HepG2 (cell line): ENCODE data around the gene DDX24. TPM values are rescaled to one million over a fixed set of nuclear protein-coding genes. Genes with fewer than 3 reads are reported as not detected.

Source experiments
- ATAC-seq: fragments of 200-7000 bp; cut with Tn5 transposase; 3 replicates; pipeline ENCODE4 v1.9.1; 2020; ENCODE audit warnings: mild to moderate bottlenecking, moderate library complexity
- BruUV-seq: library from RNA; stranded (reverse); fragments of 400-500 nt; replicated peaks from 2 replicates; lab custom pipeline; 2021; lab: Mats Ljungman, UMichigan
- CTCF ChIA-PET: fragments of 300-600 bp; formaldehyde crosslinking; extraction: SDS; loops from one replicate; lab custom pipeline; 2021; ENCODE audit warnings: low total read pairs, inconsistent platforms, low intra/inter-chr PET ratio; lab: Yijun Ruan, JAX
- POLR2A ChIA-PET: fragments of 350-600 bp; sonication (Branson Sonifier 250); formaldehyde crosslinking; loops from one replicate; lab custom pipeline; 2020; ENCODE audit warnings: antibody characterized with exemption, inconsistent platforms; lab: Yijun Ruan, JAX
- DNase-seq: peaks from one replicate; pipeline ENCODE4 v3.0.0-alpha.2; 2015; ENCODE audit warnings: low spot score
- FAIRE-seq: peaks from 3 replicates; lab custom pipeline; 2011; peaks lifted over from hg19 to GRCh38; lab: Jason Lieb, UNC
- H2AFZ ChIP-seq: one replicate; pipeline ENCODE4 v1.6.1; 2011; ENCODE audit warnings: low read length, inconsistent platforms
- H3K27ac ChIP-seq: fragments of 300-600 bp; 3 replicates; pipeline ENCODE4 v1.8.0; 2011; ENCODE audit warnings: mixed run types, mild to moderate bottlenecking, mixed read lengths, low read length, inconsistent platforms; ENCODE audit not compliant: insufficient read depth; ENCODE audit errors: extremely low read length
- H3K27me3 ChIP-seq, 2 experiments: fragments of 200-600 bp in 1 of 2; 2 replicates in 1 of 2; 3 replicates in 1 of 2; pipeline versions ENCODE4 v1.6.0 to v1.8.0; 2011; ENCODE audit warnings: low read length in 2 of 2, mild to moderate bottlenecking in 2 of 2, moderate library complexity in 2 of 2, inconsistent platforms in 1 of 2; ENCODE audit not compliant: insufficient read depth in 2 of 2, control insufficient read depth in 1 of 2
- H3K36me3 ChIP-seq, 2 experiments: fragments of 200-600 bp in 1 of 2; replicated peaks in 1 of 2; 2 replicates in 1 of 2; 3 replicates in 1 of 2; pipeline versions ENCODE4 v1.5.1 to v1.8.0; 2011; ENCODE audit warnings: low read length in 2 of 2, inconsistent platforms in 1 of 2; ENCODE audit not compliant: insufficient read depth in 2 of 2, control insufficient read depth in 1 of 2
- H3K4me1 ChIP-seq: 2 replicates; pipeline ENCODE4 v1.5.1; 2012; ENCODE audit warnings: low read length, inconsistent platforms; ENCODE audit not compliant: insufficient read depth
- H3K4me2 ChIP-seq: 2 replicates; pipeline ENCODE4 v1.6.0; 2011; ENCODE audit warnings: low read depth, low read length, inconsistent platforms
- H3K4me3 ChIP-seq, 3 experiments: fragments of 200-600 bp in 1 of 3; sonication (generic), shearing (Covaris generic) in 1 of 3; replicated peaks in 1 of 3; 2 replicates each; pipeline ENCODE4 v1.5.1; 2011 to 2016; ENCODE audit warnings: low read length in 3 of 3, inconsistent platforms in 2 of 3, low read depth in 2 of 3, mild to moderate bottlenecking in 2 of 3, control low read depth in 1 of 3, mixed read lengths in 1 of 3; ENCODE audit not compliant: insufficient read depth in 1 of 3
- H3K79me2 ChIP-seq: one replicate; pipeline ENCODE4 v1.6.1; 2011; ENCODE audit warnings: low read length, inconsistent platforms; ENCODE audit not compliant: insufficient read depth
- H3K9ac ChIP-seq: 2 replicates; pipeline ENCODE4 v1.6.0; 2011; ENCODE audit warnings: mild to moderate bottlenecking, low read depth, low read length, inconsistent platforms; ENCODE audit not compliant: insufficient read depth
- H3K9me3 ChIP-seq: 2 replicates; pipeline ENCODE4 v1.5.1; 2012; ENCODE audit warnings: mild to moderate bottlenecking, low read length
- H4K20me1 ChIP-seq: 2 replicates; pipeline ENCODE4 v1.6.0; 2011; ENCODE audit warnings: inconsistent platforms, mild to moderate bottlenecking, low read length, moderate library complexity; ENCODE audit not compliant: insufficient read depth
- AHR ChIP-seq: IDR thresholded peaks from 2 replicates; pipeline ENCODE4 v1.6.1; 2018; ENCODE audit warnings: missing genetic modification reagents, missing compliant biosample characterization
- ESRRA ChIP-seq: sonication (generic); formaldehyde crosslinking; IDR thresholded peaks from 2 replicates; pipeline ENCODE4 v1.5.1; 2020; ENCODE audit warnings: mild to moderate bottlenecking, low read depth, missing genetic modification reagents
- FOXA3 ChIP-seq: IDR thresholded peaks from 2 replicates; pipeline ENCODE4 v1.6.1; 2016; ENCODE audit warnings: missing genetic modification reagents, missing compliant biosample characterization
- HNRNPK ChIP-seq: fragments of 200-400 bp; formaldehyde crosslinking; IDR thresholded peaks from 2 replicates; pipeline ENCODE4 v1.6.1; 2018; ENCODE audit warnings: low read length, low read depth, moderate library complexity, mild to moderate bottlenecking; ENCODE audit not compliant: poor library complexity, severe bottlenecking
- KAT7 ChIP-seq: IDR thresholded peaks from 2 replicates; pipeline ENCODE4 v1.6.1; 2018; ENCODE audit warnings: borderline replicate concordance, missing compliant biosample characterization
- KLF11 ChIP-seq: IDR thresholded peaks from 2 replicates; pipeline ENCODE4 v1.6.1; 2016; ENCODE audit warnings: missing compliant biosample characterization
- SNAPC2 ChIP-seq: sonication (generic); formaldehyde crosslinking; IDR thresholded peaks from 2 replicates; pipeline ENCODE4 v1.8.1; 2022; ENCODE audit warnings: mild to moderate bottlenecking, missing genetic modification reagents
- SP4 ChIP-seq: sonication (generic); formaldehyde crosslinking; IDR thresholded peaks from 2 replicates; pipeline ENCODE4 v1.8.1; 2023; ENCODE audit warnings: mild to moderate bottlenecking, missing genetic modification reagents
- TRAFD1 ChIP-seq: sonication (generic); formaldehyde crosslinking; IDR thresholded peaks from 2 replicates; pipeline ENCODE4 v1.5.1; 2020; ENCODE audit warnings: missing genetic modification reagents, mild to moderate bottlenecking, borderline replicate concordance
- ZBTB7A ChIP-seq: sonication (generic); formaldehyde crosslinking; IDR thresholded peaks from 2 replicates; pipeline ENCODE4 v1.8.0; 2022; ENCODE audit warnings: mild to moderate bottlenecking, missing genetic modification reagents
- ZNF263 ChIP-seq: sonication (generic); formaldehyde crosslinking; IDR thresholded peaks from 2 replicates; pipeline ENCODE4 v1.4.0; 2020; ENCODE audit warnings: missing genetic modification reagents
- ZNF510 ChIP-seq: sonication (generic); formaldehyde crosslinking; IDR thresholded peaks from 2 replicates; pipeline ENCODE4 v1.4.0; 2020; ENCODE audit warnings: low read depth, mild to moderate bottlenecking, missing genetic modification reagents
- ZNF552 ChIP-seq: sonication (generic); formaldehyde crosslinking; IDR thresholded peaks from 2 replicates; pipeline ENCODE4 v1.9.0; 2022; ENCODE audit warnings: missing genetic modification reagents, mild to moderate bottlenecking, borderline replicate concordance
- ZNF605 ChIP-seq: sonication (generic); formaldehyde crosslinking; IDR thresholded peaks from 2 replicates; pipeline ENCODE4 v1.8.0; 2022; ENCODE audit warnings: mild to moderate bottlenecking, missing genetic modification reagents
- ZNF607 ChIP-seq: sonication (generic); formaldehyde crosslinking; IDR thresholded peaks from 2 replicates; pipeline ENCODE4 v1.5.1; 2020; ENCODE audit warnings: missing genetic modification reagents, mild to moderate bottlenecking, borderline replicate concordance
- ZNF724P ChIP-seq: sonication (generic); formaldehyde crosslinking; IDR thresholded peaks from 2 replicates; pipeline ENCODE4 v1.8.0; 2022; ENCODE audit warnings: missing genetic modification reagents, borderline replicate concordance
- ZZZ3 ChIP-seq: sonication (generic); formaldehyde crosslinking; IDR thresholded peaks from 2 replicates; pipeline ENCODE4 v1.4.0; 2020; ENCODE audit warnings: missing genetic modification reagents, mild to moderate bottlenecking, borderline replicate concordance
- WGBS: methylation state at CpG from one replicate; pipeline ENCODE4 v1.1.6; 2017; ENCODE audit warnings: low lambda C conversion rate; 5-methylcytosine and 5-hydroxymethylcytosine counted together
- in situ Hi-C: cut with HindIII; loops from 2 replicates; pipeline ENCODE4 v1.10.0; 2017; ENCODE audit warnings: low pct_unique_long_range_greater_than_20kb; ENCODE audit not compliant: extremely low pct_ligation_motif_present
- intact Hi-C: fragments of 100-400 bp; cut with micrococcal nuclease; formaldehyde crosslinking; loops from one replicate; pipeline ENCODE4 v1.10.0; 2022; ENCODE audit not compliant: unreplicated experiment
- polyA plus RNA-seq, 8 experiments: library from polyadenylated mRNA; depleted of rRNA in 3 of 8; stranded (reverse) in 7 of 8; unstranded in 1 of 8; fragments of >200 nt; fragmentation: Illumina TruSeq in 4 of 8; extraction: Trizol in 4 of 8; gene quantifications; 2 replicates each; pipeline versions ENCODE4 v1.2.1 to v1.2.3, GENCODE V29; 2011 to 2016; ENCODE audit warnings: low read depth in 4 of 8, missing spikeins in 1 of 8, mixed read lengths in 1 of 8; ENCODE audit not compliant: insufficient read depth in 1 of 8
- total RNA-seq, 5 experiments: library from RNA; depleted of rRNA; stranded (reverse); fragments of >200 nt; fragmentation: Illumina TruSeq; extraction: Trizol; gene quantifications; 2 replicates each; pipeline ENCODE4 v1.2.3, GENCODE V29; 2016; ENCODE audit warnings: low read depth in 1 of 5
- TF ChIP-seq, protein P1 (sequence below): sonication (generic); formaldehyde crosslinking; IDR thresholded peaks from 2 replicates; pipeline ENCODE4 v1.8.0; 2022; ENCODE audit warnings: mild to moderate bottlenecking, missing genetic modification reagents, borderline replicate concordance
- TF ChIP-seq, protein P2 (sequence below): sonication (generic); formaldehyde crosslinking; IDR thresholded peaks from 2 replicates; pipeline ENCODE4 v1.5.1; 2020; ENCODE audit warnings: missing genetic modification reagents, mild to moderate bottlenecking, borderline replicate concordance

The DDX24 gene
- total and polyA plus RNA-seq, 2 of the 13 experiments (the other 11 are each of a cell fraction or from before 2014, with no cell fraction given) = 67.3 to 149 TPM

DNA sequence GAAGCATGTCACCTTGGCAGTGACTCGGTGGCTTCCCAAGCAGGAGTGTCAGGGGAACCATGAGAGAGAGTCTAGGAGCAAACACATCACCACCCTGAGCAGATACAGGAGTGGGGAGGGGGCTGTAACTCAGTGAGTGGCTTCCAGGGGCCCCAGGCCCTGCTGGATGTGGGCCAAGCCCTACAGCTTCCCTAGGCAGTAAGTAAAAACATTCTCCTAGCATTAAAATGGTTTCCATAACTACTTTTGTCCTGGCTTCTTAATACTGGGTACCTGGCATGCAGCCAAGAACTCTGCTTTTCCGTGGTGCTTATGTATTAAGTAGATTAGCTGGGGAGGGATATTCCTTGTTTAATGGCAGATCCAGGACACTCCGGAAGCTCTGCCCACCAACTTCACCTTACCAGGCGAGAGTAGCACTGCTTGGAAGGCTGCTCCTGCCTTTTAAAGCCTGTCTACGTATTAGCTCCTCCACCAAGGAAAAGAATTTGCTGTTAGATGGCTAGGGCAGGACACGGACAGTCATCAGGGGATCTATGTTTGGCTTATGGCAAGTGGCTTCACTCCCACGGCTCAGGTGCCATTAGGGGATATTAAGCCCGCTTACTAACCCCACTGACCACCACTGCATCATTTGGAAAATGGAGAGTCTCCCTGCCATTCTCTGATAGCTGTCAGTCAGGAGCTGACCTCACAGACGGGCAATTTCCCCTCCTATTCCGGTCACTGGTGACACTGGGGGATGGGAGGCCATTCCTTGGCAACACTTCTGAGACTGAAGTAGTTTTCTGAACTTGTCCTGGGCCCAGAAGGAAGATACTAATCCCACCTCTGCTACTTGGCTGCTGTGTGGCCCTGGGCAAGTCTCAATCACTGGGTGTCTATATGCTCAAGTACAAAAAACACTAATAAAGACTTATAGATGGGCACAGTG, 32.0 kb downstream of the DDX24 start:
- no peak overlapping the region for H3K4me3 ChIP-seq
- no peaks in the 10 kb centered on the region for H4K20me1 ChIP-seq
- no peak overlapping the region for H2AFZ ChIP-seq
- TF ChIP-seq ZNF607 (CRISPR knock-in tag) = no peak
- no peak for TF ChIP-seq ZBTB7A (CRISPR knock-in tag)
- TF ChIP-seq HNRNPK = no peak
- TF ChIP-seq ZNF263 (CRISPR knock-in tag) = no peak
- TF ChIP-seq, protein P1, sequence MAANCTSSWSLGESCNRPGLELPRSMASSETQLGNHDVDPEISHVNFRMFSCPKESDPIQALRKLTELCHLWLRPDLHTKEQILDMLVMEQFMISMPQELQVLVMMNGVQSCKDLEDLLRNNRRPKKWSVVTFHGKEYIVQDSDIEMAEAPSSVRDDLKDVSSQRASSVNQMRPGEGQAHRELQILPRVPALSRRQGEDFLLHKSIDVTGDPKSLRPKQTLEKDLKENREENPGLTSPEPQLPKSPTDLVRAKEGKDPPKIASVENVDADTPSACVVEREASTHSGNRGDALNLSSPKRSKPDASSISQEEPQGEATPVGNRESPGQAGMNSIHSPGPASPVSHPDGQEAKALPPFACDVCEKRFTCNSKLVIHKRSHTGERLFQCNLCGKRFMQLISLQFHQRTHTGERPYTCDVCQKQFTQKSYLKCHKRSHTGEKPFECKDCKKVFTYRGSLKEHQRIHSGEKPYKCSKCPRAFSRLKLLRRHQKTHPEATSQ = no peak
- no peak for TF ChIP-seq ZNF724P
- TF ChIP-seq TRAFD1 (CRISPR knock-in tag) = no peak
- no peak for TF ChIP-seq SNAPC2 (CRISPR knock-in tag)
- no peak for TF ChIP-seq ESRRA
- no peak for TF ChIP-seq KLF11
- no peak for TF ChIP-seq ZNF510
- no peak for TF ChIP-seq FOXA3
- TF ChIP-seq AHR (CRISPR knock-in tag) = no peak
- no peak for TF ChIP-seq KAT7
- no peak for TF ChIP-seq ZNF605
- TF ChIP-seq SP4 (CRISPR knock-in tag) = no peak
- TF ChIP-seq, protein P2, sequence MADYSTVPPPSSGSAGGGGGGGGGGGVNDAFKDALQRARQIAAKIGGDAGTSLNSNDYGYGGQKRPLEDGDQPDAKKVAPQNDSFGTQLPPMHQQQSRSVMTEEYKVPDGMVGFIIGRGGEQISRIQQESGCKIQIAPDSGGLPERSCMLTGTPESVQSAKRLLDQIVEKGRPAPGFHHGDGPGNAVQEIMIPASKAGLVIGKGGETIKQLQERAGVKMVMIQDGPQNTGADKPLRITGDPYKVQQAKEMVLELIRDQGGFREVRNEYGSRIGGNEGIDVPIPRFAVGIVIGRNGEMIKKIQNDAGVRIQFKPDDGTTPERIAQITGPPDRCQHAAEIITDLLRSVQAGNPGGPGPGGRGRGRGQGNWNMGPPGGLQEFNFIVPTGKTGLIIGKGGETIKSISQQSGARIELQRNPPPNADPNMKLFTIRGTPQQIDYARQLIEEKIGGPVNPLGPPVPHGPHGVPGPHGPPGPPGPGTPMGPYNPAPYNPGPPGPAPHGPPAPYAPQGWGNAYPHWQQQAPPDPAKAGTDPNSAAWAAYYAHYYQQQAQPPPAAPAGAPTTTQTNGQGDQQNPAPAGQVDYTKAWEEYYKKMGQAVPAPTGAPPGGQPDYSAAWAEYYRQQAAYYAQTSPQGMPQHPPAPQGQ = no peak
- no peak for TF ChIP-seq ZZZ3
- TF ChIP-seq ZNF552 (CRISPR knock-in tag) = no peak
- TF ChIP-seq, all 625 proteins: peak for 0
- CTCF ChIA-PET = no interaction called here
- H3K27ac ChIP-seq = no peak overlapping the region
- ATAC-seq (no peak), DNase-seq (no peak), FAIRE-seq (no peak)
- intact Hi-C loops (no loop called here), in situ Hi-C loops (no loop called here)
- POLR2A ChIA-PET = no interaction called here
- 95% methylated on average over 9 of the region's 10 CpGs for WGBS
- peaks cover 19% of the 10 kb centered on the region for H3K4me1 ChIP-seq
- H3K9me3 ChIP-seq = no peaks in the 10 kb centered on the region
- no TSS peak for BruUV-seq
- no peak overlapping the region for H3K4me2 ChIP-seq
- H3K36me3 ChIP-seq = peaks cover 28 to 74% of the 10 kb centered on the region in 2 experiments
- H3K79me2 ChIP-seq = no peaks in the 10 kb centered on the region
- H3K27me3 ChIP-seq = no peaks in the 10 kb centered on the region
- H3K9ac ChIP-seq = no peak overlapping the region
